ENCODE results near the gene LCE4A.

GRCh38 chr1:152747831-152748230 lies 39.9 kb downstream of the LCE4A start:
- TF ChIP-seq EZH2 (IDR thresholded peaks at IDR 0.05; ENCODE audit: borderline replicate concordance, insufficient read depth, low read length, poor library complexity, severe bottlenecking): no peak
- no peak for TF ChIP-seq CTCF (IDR thresholded peaks at IDR 0.05; ENCODE audit: poor library complexity, severe bottlenecking)
- TF ChIP-seq REST (IDR thresholded peaks at IDR 0.05; ENCODE audit: borderline replicate concordance): no peak
- no peak for TF ChIP-seq SMC3 (conservative IDR thresholded peaks at IDR 0.05; ENCODE audit: poor library complexity)
- TF ChIP-seq EP300 (conservative IDR thresholded peaks at IDR 0.05; ENCODE audit: poor library complexity, severe bottlenecking): no peak
- no peak for TF ChIP-seq POLR2AphosphoS5 (IDR thresholded peaks at IDR 0.05)
- TF ChIP-seq TAF1 (IDR thresholded peaks at IDR 0.05; ENCODE audit: low read depth): no peak
